ENCODE measurements around the gene FGD1.

Gene FGD1

DNA sequence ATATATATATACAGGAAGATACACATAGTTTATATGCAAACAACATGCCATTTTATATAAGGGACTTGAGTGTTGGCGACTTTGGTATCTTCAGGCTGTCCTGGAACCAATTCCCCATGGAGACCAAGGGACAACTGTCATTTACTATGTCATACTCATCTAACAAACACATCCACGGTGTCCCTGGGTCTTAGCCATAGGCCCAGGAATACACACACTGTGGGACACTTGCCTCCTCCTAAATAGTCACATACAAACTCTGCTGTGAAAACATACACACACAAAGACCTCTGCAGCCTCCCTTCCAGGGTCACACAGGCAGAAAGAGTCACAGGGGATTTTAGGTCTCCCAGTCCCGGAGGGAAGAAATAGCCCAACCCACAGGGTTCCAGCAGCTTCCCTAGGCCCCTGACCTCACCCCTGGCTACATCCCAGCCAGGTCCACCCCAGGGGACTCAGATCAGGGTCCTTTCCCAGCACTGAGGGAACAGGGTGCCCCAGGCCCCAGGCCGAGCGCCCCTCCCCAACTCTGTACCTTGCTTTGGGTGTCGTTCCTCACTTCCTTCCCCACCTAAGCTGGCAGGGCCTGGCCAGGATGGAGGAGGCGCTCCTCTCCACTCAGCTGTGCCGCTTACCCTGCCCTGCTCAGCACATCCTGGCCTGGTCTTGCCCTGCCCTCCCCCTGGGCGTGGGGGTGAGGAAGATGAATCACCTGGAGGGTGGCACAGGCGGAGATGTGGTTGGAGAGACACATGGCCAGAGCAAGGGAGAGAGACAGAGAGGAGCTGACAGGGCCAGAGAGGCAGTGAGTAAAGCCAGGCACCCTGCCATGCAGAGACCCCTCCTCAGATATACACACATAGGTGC lies 21.8 kb downstream of the FGD1 start:
- DNase-seq (ENCODE audit: low read depth in 2 of 2) = no peak

DNA sequence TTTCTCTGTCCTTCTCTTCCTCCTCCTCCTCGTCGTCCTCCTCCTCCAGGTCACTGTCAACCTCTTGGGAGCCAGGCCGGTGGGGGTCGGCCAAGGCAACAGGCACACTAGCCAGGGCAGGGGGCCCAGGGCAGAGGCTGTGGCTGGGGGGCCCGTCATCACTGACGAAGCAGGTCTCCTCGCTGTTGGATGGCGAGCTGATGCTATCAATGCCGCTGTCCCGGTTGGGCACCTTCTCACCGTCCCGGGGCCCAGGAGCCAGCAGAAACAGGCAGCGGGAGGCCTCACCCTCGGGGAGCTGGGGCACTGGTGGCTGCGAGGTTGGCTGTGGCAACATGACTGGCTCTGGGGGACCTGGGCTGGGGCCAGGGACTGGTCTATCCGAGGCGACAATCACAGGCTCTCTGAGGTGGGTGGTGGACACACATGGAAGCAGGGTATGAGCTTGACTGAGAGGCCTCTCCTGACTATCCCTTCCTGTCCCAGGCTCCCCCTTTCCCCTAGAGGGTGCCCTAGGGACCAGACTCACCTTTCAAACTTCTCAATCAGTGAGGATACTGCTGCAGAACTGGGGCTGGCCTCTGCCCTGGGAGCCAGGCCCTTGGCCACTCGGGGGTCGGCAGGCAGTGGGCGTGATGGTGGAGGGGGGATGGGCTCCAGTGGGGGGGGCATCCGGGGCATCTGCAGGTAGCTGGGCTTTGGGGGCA lies 25.8 kb downstream of the FGD1 start:
- no peak for DNase-seq (ENCODE audit: low read depth in 2 of 2)

GRCh38 chrX:54452920-54453319 lies 43.1 kb downstream of the FGD1 start:
- DNase-seq (ENCODE audit: low read depth in 2 of 2) = no peak

DNA sequence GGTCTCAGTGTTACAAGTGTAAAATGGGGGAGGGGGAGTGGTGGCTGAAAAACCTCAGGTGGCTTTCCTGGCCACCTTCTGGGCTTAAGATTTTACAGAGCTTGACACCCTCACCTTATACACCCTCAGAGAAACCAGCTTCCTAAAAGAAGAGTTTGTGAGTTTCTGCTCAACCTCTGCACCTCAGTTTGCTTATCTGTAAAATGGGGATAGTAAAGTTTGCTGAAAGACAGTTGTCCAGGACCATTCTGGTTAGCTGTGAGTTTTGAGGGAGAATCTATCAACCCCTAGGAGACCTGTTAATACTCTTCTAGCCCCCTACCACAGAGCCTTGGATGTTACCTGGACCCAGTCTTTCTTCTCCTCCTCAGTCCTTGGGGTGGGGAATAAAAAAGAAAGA lies 46.1 kb downstream of the FGD1 start:
- no peak for DNase-seq (ENCODE audit: low read depth in 2 of 2)

DNA sequence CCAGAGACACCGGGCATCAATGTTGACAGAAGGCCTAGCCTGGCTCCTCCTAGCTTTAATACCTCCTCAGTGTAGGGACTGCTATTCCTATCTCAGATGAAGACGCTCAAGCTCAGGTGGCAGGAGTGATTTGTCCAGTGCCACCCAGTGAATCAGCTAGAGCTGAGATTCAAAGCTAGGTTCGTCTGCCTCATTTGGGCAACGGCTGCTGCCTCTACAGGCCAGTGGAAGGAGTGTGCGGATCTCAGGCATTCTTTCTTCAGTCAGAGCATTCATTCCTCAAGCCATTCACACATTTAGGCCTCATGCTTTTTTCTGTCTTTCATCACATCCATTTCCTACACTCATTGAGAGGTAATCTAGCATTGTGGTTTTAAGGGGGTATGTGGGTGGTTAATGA lies 48.6 kb downstream of the FGD1 start:
- no peak for DNase-seq (ENCODE audit: low read depth in 2 of 2)

GRCh38 chrX:54446084-54446483 lies 50.0 kb downstream of the FGD1 start:
- no peak for DNase-seq (ENCODE audit: low read depth in 2 of 2)

- no peak for DNase-seq (ENCODE audit: low read depth in 2 of 2)
Measured at GRCh38 chrX:54444752-54445151, 51.3 kb downstream of the FGD1 start.

DNA sequence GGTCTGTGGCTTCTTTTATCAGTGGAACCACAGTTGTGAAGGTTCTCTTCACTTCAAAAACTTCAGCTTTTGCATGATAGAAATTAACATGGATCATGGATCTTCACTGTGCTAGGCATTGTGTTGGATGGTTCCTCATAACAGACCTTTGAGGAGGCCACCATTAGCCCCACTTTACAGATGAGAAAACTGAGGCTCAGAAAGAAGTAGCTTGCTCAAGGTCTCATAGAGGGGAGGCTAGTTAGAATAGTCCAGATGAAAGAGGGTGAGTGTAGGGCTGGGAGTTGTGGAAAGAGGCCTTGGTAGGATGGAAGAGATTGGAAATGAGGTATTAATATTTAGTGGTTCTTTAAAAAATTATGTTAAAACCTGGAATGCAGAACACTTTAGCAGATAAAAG lies 53.2 kb downstream of the FGD1 start:
- DNase-seq (ENCODE audit: low read depth in 2 of 2) = no peak

- DNase-seq (ENCODE audit: low read depth in 2 of 2) = peak; percentile 62 to 66
Measured at GRCh38 chrX:54439960-54440871, 55.8 kb downstream of the FGD1 start, which contains the start of gene TSR2. Gene TSR2, plus strand, starts transcription at chrX:54440404. Its CDS starts 18 bp downstream, at chrX:54440422.

DNA sequence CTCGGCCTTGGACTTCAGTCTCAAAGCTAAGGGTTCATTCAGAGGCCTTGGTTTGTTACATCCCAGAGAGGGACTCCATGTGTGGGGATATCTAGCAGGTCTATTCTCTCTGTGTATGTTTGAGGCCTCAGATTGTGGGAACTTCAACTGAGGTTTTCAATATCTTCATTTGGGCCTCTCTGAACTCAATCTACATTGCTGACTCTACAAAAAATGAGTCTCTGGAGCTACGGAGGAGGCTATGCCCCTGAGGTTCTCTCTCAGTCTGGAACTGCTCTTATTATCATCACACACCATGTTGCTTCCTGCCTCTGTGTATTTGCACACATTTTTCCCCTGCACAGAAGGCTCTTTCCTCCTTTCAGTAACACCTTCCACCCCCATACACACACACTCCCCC lies 60.9 kb downstream of the FGD1 start:
- no peak for DNase-seq (ENCODE audit: low read depth in 2 of 2)

GRCh38 chrX:54430519-54430918 lies 65.5 kb downstream of the FGD1 start:
- DNase-seq (ENCODE audit: low read depth in 2 of 2) = no peak

GRCh38 chrX:54427837-54428424 lies 68.1 kb downstream of the FGD1 start:
- no peak for DNase-seq (ENCODE audit: low read depth in 2 of 2)

DNA sequence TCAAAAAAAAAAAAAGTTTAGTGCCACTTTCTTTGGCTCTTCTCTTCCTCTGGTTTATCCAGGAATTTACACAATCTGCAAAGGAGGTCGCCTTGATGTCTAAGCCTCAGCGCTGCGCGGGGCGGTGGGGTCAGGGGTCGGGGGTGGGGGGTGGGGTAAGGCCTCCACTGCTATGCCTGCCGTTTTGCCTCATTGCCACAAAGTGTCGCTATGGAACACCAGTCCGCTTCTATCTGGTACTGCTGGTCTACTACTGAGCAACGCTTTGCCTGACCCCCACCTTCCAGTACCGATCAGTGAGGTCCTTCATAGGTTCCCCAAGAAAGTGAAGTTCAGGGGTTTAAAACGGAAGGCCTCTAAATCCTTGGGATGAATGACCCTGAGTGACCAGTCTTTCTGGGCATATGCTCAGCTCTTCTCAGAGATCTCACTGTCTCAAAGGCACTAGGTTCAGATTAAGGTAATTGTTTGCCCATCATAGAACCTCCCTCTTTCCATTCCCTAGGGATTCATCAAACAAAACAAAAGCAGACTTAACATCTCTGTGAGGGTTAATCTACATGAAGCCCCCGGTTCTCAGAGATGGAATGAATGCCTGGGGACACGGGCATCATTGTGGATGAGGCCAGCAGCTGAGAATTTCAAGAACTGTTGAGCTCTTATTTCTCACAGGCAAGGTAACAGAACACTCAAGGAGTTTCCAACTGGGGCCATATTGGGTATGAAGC lies 72.7 kb downstream of the FGD1 start:
- no peak for DNase-seq (ENCODE audit: low read depth in 2 of 2)

DNA sequence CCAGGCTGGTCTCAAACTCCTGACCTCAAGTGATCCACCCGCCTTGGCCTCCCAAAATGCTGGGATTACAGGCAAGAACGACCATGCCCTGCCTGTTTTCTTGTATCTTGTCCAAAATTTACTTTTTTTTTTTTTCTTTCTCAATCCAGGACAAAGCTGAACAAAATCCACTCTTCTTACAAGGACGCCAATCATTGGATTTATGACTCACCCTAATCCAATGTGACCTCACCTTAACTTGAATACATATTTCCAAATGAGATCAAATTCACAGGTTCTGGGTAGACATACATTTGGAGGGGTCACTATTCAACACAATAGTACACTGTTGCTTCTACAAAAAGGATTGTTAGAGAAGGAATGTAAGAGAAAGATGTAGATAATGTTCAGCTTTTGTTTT lies 73.9 kb downstream of the FGD1 start:
- DNase-seq (ENCODE audit: low read depth in 2 of 2) = no peak

DNA sequence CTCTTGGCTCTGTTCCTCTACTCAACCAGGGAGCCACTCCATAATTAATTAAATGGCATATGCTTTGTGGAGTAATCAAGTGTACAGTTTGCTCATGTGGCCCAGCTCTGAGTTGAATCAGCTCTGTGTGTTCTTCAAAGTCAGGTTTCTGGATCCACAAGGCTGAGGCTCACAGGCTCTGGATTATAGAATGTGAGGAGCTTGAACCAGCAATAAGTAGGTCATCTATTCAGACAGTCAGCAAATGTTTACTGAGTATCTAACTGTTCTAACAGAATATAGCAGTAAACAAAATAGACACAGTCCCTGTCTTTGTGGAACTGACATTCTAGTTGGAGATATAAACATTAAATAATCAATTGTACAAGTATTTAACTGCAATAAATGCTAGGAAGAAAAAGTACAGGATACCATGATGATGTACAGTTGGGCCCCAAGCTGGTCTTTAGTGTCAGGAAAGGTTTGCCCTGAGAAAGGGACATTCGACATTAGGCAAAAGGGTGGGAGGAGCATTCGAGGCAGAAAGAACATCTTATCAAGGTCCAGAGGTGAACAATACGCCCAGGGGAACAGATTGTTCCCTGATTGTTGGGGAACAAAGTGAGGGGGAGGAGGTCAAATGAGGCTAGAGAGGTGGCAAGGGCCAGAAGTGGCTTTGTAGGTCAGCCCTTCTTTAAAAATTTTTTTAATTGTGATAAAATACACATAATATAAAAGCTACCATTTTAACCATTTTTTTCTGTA lies 76.3 kb downstream of the FGD1 start:
- no peak for DNase-seq (ENCODE audit: low read depth in 2 of 2)

- no peak for DNase-seq (ENCODE audit: low read depth in 2 of 2)
Measured at GRCh38 chrX:54416965-54417364, 79.1 kb downstream of the FGD1 start.

GRCh38 chrX:54415534-54416350 lies 80.3 kb downstream of the FGD1 start:
- no peak for DNase-seq (ENCODE audit: low read depth in 2 of 2)

DNA sequence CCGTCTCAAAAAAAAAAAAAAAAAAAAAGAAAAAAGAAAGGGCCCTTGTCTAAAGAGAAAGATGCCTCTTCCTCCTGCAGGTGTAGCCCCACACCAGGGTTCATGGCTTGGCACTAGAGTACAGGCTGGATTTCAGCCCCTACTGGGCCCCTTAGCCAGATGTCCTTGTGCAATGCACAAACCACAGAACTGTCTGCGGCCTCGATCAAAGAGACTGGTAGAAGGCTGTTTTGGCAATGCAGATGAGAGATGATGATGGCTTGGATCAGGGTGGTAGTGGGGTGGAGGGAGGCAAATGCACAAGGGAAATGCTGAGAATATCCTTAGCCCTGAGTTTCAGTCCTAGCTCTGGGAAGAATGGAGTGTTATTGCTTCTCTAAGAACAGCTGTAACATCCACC lies 82.3 kb downstream of the FGD1 start:
- peak in 1 of 2 experiments; percentile 4 for DNase-seq (ENCODE audit: low read depth in 2 of 2)

DNA sequence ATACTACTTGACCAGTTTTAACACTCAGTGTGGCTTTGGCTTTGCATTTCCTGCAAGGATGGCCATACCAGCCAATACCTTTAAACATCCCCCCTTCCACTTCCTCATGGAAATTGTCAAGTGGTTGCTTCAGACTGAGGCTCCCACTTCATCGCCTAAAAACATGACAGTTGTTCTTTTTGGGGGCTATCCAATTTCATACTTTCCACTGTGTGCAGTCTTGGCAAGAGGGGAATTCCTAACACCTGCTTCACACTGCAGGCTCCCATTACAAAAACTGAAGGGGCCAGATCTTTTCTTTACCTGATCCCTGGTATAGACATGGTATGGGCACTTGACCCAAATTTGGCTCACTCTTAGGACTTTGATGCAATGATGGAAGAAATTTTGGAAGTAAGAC lies 84.3 kb downstream of the FGD1 start:
- DNase-seq (ENCODE audit: low read depth in 2 of 2) = no peak

Measured in fibroblast of skin of left biceps (primary cell).